Measurements from ENCODE around the gene NEU1.

- TF ChIP-seq, protein P1, sequence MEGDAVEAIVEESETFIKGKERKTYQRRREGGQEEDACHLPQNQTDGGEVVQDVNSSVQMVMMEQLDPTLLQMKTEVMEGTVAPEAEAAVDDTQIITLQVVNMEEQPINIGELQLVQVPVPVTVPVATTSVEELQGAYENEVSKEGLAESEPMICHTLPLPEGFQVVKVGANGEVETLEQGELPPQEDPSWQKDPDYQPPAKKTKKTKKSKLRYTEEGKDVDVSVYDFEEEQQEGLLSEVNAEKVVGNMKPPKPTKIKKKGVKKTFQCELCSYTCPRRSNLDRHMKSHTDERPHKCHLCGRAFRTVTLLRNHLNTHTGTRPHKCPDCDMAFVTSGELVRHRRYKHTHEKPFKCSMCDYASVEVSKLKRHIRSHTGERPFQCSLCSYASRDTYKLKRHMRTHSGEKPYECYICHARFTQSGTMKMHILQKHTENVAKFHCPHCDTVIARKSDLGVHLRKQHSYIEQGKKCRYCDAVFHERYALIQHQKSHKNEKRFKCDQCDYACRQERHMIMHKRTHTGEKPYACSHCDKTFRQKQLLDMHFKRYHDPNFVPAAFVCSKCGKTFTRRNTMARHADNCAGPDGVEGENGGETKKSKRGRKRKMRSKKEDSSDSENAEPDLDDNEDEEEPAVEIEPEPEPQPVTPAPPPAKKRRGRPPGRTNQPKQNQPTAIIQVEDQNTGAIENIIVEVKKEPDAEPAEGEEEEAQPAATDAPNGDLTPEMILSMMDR (IDR thresholded peaks at IDR 0.05), result no peak
- TF ChIP-seq EZH2 (IDR thresholded peaks at IDR 0.05; ENCODE audit: borderline replicate concordance, insufficient read depth, low read depth, low read length, poor library complexity, severe bottlenecking), result no peak
Observed at GRCh38 chr6:31892821-31893220, 30.2 kb upstream of the NEU1 start.
